K562 (cell line): ENCODE results near the gene GPS2. TPM values are rescaled to one million over a fixed set of nuclear protein-coding genes. Genes with fewer than 3 reads are reported as not detected.
A peak's percentile ranks its signal among the peaks of the same experiment; 100 is the strongest.

ENCODE experiments used
- ATF1 ChIP-seq, 2 experiments: fragments of 450-650 bp in 1 of 2; IDR thresholded peaks; 2 replicates each; pipeline ENCODE4 v1.6.1; 2016; ENCODE audit warnings: missing compliant biosample characterization in 1 of 2, missing genetic modification characterization in 1 of 2
- HNRNPLL ChIP-seq: fragments of 200-400 bp; formaldehyde crosslinking; IDR thresholded peaks from 2 replicates; pipeline ENCODE4 v1.6.1; 2017; ENCODE audit warnings: low read length, low read depth, mild to moderate bottlenecking; ENCODE audit not compliant: poor library complexity, severe bottlenecking
- JUND ChIP-seq, 2 experiments: IDR thresholded peaks; 2 replicates in 1 of 2; 3 replicates in 1 of 2; pipeline ENCODE4 v1.6.1; 2011; ENCODE audit warnings: borderline replicate concordance in 2 of 2, low read depth in 2 of 2, low read length in 2 of 2, improper control_type of control experiment in 1 of 2, missing biosample characterization in 1 of 2, missing genetic modification characterization in 1 of 2, missing genetic modification reagents in 1 of 2
- KLF13 ChIP-seq: fragments of 450-650 bp; IDR thresholded peaks from 2 replicates; pipeline ENCODE4 v1.6.1; 2016; ENCODE audit warnings: missing genetic modification characterization, low read depth, mild to moderate bottlenecking, missing compliant biosample characterization, moderate library complexity, borderline replicate concordance
- L3MBTL2 ChIP-seq: fragments of 450-650 bp; IDR thresholded peaks from 2 replicates; pipeline ENCODE4 v1.6.1; 2016; ENCODE audit warnings: mild to moderate bottlenecking, moderate library complexity
- POLR2A ChIP-seq: fragments of 450-650 bp; conservative IDR thresholded peaks from 2 replicates; pipeline ENCODE4 v1.6.1; 2016
- RCOR1 ChIP-seq, 2 experiments: IDR thresholded peaks; 2 replicates each; pipeline ENCODE4 v1.6.1; 2012; ENCODE audit warnings: low read depth in 2 of 2, low read length in 2 of 2, borderline replicate concordance in 1 of 2, improper control_type of control experiment in 1 of 2
- RFX1 ChIP-seq: fragments of 450-650 bp; IDR thresholded peaks from 2 replicates; pipeline ENCODE4 v1.6.1; 2016; ENCODE audit warnings: mild to moderate bottlenecking, moderate library complexity
- SIN3A ChIP-seq, 2 experiments: fragments of 150-350 bp in 1 of 2; IDR thresholded peaks; 2 replicates each; pipeline ENCODE4 v1.6.1; 2011 to 2016; ENCODE audit warnings: borderline replicate concordance in 2 of 2, low read depth in 2 of 2, low read length in 2 of 2, mild to moderate bottlenecking in 2 of 2, moderate library complexity in 2 of 2; ENCODE audit not compliant: control insufficient read depth in 1 of 2
- TEAD4 ChIP-seq, 2 experiments: sonication (generic) in 1 of 2; formaldehyde crosslinking in 1 of 2; IDR thresholded peaks; 2 replicates each; pipeline versions ENCODE4 v1.6.1 to v1.8.0; 2012 to 2022; ENCODE audit warnings: borderline replicate concordance in 1 of 2, inconsistent platforms in 1 of 2, low read length in 1 of 2, mild to moderate bottlenecking in 1 of 2, missing genetic modification reagents in 1 of 2
- TFAP4 ChIP-seq: sonication (generic); formaldehyde crosslinking; IDR thresholded peaks from 2 replicates; pipeline ENCODE4 v1.8.0; 2022; ENCODE audit warnings: missing genetic modification reagents, mild to moderate bottlenecking, moderate library complexity, borderline replicate concordance
- TOE1 ChIP-seq, 2 experiments: fragments of 450-650 bp in 1 of 2; sonication (generic) in 1 of 2; formaldehyde crosslinking in 1 of 2; IDR thresholded peaks; 2 replicates each; pipeline versions ENCODE4 v1.7.1 to v1.8.0; 2016 to 2022; ENCODE audit warnings: borderline replicate concordance in 2 of 2, mild to moderate bottlenecking in 2 of 2, antibody characterized with exemption in 1 of 2, inconsistent platforms in 1 of 2, low read depth in 1 of 2, missing genetic modification reagents in 1 of 2, moderate library complexity in 1 of 2
- VEZF1 ChIP-seq: fragments of 200-800 bp; sonication (Bioruptor generic); IDR thresholded peaks from 2 replicates; pipeline ENCODE4 v1.6.1; 2017; ENCODE audit warnings: missing genetic modification characterization, missing compliant biosample characterization
- ZBTB7A ChIP-seq: IDR thresholded peaks from 2 replicates; pipeline ENCODE4 v1.6.1; 2011; ENCODE audit warnings: low read depth, mild to moderate bottlenecking, low read length, moderate library complexity, borderline replicate concordance; ENCODE audit not compliant: control insufficient read depth
- ZNF444 ChIP-seq: fragments of 250-450 bp; sonication (Bioruptor Pico); IDR thresholded peaks from 2 replicates; pipeline ENCODE4 v1.4.0; 2020; ENCODE audit warnings: mild to moderate bottlenecking, moderate library complexity
- ZNF639 ChIP-seq, 2 experiments: fragments of 200-800 bp in 1 of 2; sonication (Bioruptor generic) in 1 of 2; sonication (generic) in 1 of 2; formaldehyde crosslinking in 1 of 2; IDR thresholded peaks in 1 of 2; conservative IDR thresholded peaks in 1 of 2; 2 replicates each; pipeline versions ENCODE4 v1.5.0 to v1.6.1; 2016 to 2020; ENCODE audit warnings: missing compliant biosample characterization in 1 of 2, missing genetic modification characterization in 1 of 2, missing genetic modification reagents in 1 of 2
- polyA plus RNA-seq, 8 experiments: library from polyadenylated mRNA; depleted of rRNA in 4 of 8; stranded (reverse) in 5 of 8; unstranded in 3 of 8; fragments of >200 nt; fragmentation: Nextera tagmentation in 2 of 8; fragmentation: Illumina TruSeq in 1 of 8; extraction: Ambion mirVana in 2 of 8; extraction: Trizol in 1 of 8; gene quantifications; 2 replicates each; pipeline versions ENCODE4 v1.2.1 to v1.2.3, GENCODE V29; 2011 to 2014; ENCODE audit warnings: inconsistent platforms in 1 of 8, missing spikeins in 1 of 8
- total RNA-seq, 7 experiments: library from RNA; depleted of rRNA in 6 of 7; stranded (reverse); fragments of >200 nt in 6 of 7; fragmentation: Illumina TruSeq in 2 of 7; extraction: Trizol in 2 of 7; gene quantifications; 2 replicates each; pipeline versions ENCODE4 v1.2.1 to v1.2.3, GENCODE V29; 2011 to 2021; ENCODE audit warnings: low replicate concordance in 1 of 7

Gene GPS2
- total and polyA plus RNA-seq, 9 of the 15 experiments (the other 6 are each of a cell fraction or from before 2014, with no cell fraction given), result 18.3 to 75.7 (median 37.0) TPM

- TF ChIP-seq KLF13 (tag), result peak; percentile 86; the same call in 1 of the 2 replicates
- peak; percentile 38; the same call in 1 of the 2 replicates for TF ChIP-seq TOE1 (IDR thresholded peaks at IDR 0.05; ENCODE audit: borderline replicate concordance)
- no peak for TF ChIP-seq TOE1 (CRISPR knock-in tag; IDR thresholded peaks at IDR 0.05; ENCODE audit: borderline replicate concordance, low read depth)
- 0 out of 4 replicates have a peak, but pooled peaks of 1 of the 2 experiments have one; percentile 50 for TF ChIP-seq ZNF639 (CRISPR knock-in tag; conservative IDR thresholded peaks at IDR 0.05 in 1 of 2, IDR thresholded peaks at IDR 0.05 in 1 of 2)
- 0 out of 2 replicates have a peak, but pooled peaks have one; percentile 25 for TF ChIP-seq ZNF444 (CRISPR knock-in tag)
- TF ChIP-seq ZBTB7A, result peak; percentile 74; the same call in 1 of the 2 replicates
- 0 out of 2 replicates have a peak, but pooled peaks have one; percentile 38 for TF ChIP-seq L3MBTL2
- 0 out of 4 replicates have a peak, but pooled peaks of 1 of the 2 experiments have one; percentile 13 for TF ChIP-seq RCOR1 (IDR thresholded peaks at IDR 0.05; ENCODE audit: borderline replicate concordance in 1 of 2, low read depth in 2 of 2, low read length in 2 of 2)
- TF ChIP-seq POLR2A, result peak; percentile 70
- peak; percentile 88 for TF ChIP-seq RFX1
- TF ChIP-seq JUND (IDR thresholded peaks at IDR 0.05; ENCODE audit: borderline replicate concordance, low read depth, low read length), result peak; percentile 14; the same call in 1 of the 2 replicates
- TF ChIP-seq JUND (tag; IDR thresholded peaks at IDR 0.05; ENCODE audit: borderline replicate concordance, low read depth, low read length), result 0 out of 3 replicates have a peak, but pooled peaks have one; percentile 23
- peak; percentile 56 for TF ChIP-seq HNRNPLL
- peak; percentile 79 for TF ChIP-seq VEZF1 (CRISPR knock-in tag)
- TF ChIP-seq SIN3A (IDR thresholded peaks at IDR 0.05; ENCODE audit: borderline replicate concordance in 2 of 2, control insufficient read depth in 1 of 2, low read depth in 2 of 2, low read length in 2 of 2), result peak in 1 of 2 experiments; percentile 81; a peak in 1 of 4 replicates
- TF ChIP-seq ATF1 (CRISPR knock-in tag; IDR thresholded peaks at IDR 0.05), result no peak
- peak; percentile 45; the same call in 1 of the 2 replicates for TF ChIP-seq ATF1 (tag; IDR thresholded peaks at IDR 0.05)
- peak; percentile 61; the same call in 1 of the 2 replicates for TF ChIP-seq TFAP4
- TF ChIP-seq TEAD4 (IDR thresholded peaks at IDR 0.05; ENCODE audit: low read length), result 0 out of 2 replicates have a peak, but pooled peaks have one; percentile 12
- no peak for TF ChIP-seq TEAD4 (CRISPR knock-in tag; IDR thresholded peaks at IDR 0.05; ENCODE audit: borderline replicate concordance)
- TF ChIP-seq, all 486 proteins: peak for 51
Observed at GRCh38 chr17:7329374-7329996, 14.3 kb upstream of the GPS2 start (continued).
